Fibroblast of lung (primary cell): ENCODE data around the gene SCAPER.

Source experiments
- EZH2 ChIP-seq: IDR thresholded peaks from 2 replicates; pipeline ENCODE4 v1.5.1; 2012; ENCODE audit warnings: low read length, control low read depth, mild to moderate bottlenecking; ENCODE audit errors: missing control alignments
- TF ChIP-seq, protein P1 (sequence below), 2 donors: IDR thresholded peaks in 1 of 2; conservative IDR thresholded peaks in 1 of 2; 1 replicate in 1 of 2; 2 replicates in 1 of 2; pipeline ENCODE4 v1.5.1; 2011 to 2012; ENCODE audit warnings: low read length in 2 of 2, control low read depth in 1 of 2, inconsistent platforms in 1 of 2, low read depth in 1 of 2, mild to moderate bottlenecking in 1 of 2

DNA sequence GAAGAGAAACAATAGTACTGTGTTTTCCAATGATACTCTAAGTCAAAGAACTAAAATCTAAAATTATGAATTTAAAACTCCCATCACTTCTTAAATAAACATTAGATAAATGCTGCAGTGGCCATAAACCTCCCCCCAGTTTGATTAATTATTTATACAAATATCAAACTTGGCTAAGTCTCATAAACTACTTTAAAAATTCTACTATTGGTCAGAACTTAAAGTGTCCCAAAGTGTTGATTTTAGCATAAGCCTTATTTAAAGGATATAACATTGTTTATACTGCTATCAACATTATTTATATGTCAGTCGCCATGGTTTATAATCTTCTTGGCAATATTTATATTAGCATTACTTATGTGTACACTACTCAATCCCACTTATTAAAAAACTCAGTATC, 132.4 kb downstream of the SCAPER start:
- TF ChIP-seq, protein P1, sequence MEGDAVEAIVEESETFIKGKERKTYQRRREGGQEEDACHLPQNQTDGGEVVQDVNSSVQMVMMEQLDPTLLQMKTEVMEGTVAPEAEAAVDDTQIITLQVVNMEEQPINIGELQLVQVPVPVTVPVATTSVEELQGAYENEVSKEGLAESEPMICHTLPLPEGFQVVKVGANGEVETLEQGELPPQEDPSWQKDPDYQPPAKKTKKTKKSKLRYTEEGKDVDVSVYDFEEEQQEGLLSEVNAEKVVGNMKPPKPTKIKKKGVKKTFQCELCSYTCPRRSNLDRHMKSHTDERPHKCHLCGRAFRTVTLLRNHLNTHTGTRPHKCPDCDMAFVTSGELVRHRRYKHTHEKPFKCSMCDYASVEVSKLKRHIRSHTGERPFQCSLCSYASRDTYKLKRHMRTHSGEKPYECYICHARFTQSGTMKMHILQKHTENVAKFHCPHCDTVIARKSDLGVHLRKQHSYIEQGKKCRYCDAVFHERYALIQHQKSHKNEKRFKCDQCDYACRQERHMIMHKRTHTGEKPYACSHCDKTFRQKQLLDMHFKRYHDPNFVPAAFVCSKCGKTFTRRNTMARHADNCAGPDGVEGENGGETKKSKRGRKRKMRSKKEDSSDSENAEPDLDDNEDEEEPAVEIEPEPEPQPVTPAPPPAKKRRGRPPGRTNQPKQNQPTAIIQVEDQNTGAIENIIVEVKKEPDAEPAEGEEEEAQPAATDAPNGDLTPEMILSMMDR (conservative IDR thresholded peaks at IDR 0.05 in 1 of 2, IDR thresholded peaks at IDR 0.05 in 1 of 2; ENCODE audit: low read depth in 1 of 2, low read length in 2 of 2), result no peak
- no peak for TF ChIP-seq EZH2
